Measurements from ENCODE around the gene UBXN7. TPM values are rescaled to one million over a fixed set of nuclear protein-coding genes. Genes with fewer than 3 reads are reported as not detected.

The UBXN7 gene
- total and polyA plus RNA-seq, 2 donors (not counting 3 experiments of a cell fraction or from before 2014, with no cell fraction given): 9.9 to 57.0 TPM

DNA sequence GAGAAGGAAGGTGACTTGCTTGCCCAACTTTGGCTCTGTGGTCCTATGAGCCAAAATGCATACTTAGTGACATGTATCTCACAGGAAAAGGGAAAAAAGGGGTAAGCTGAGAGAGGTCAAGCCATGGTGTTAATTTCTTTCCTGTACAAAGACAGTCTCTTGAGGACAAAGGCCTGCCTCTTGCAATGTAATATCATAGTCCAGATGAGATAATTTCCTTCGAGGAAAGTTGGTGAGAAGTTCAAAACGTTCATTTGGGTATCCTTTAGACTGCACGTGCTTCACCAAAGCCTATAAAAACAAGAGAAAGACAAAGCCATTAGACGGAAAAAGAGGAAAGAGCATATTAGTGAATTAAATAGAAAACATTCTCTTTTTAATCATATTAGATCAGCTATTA lies 75.7 kb downstream of the UBXN7 start:
- no peak overlapping the region for H3K27ac ChIP-seq (ENCODE audit: insufficient read depth, low read depth, low read length)
- no peak overlapping the region for H3K4me2 ChIP-seq (ENCODE audit: insufficient read depth, low read length)
- ChIA-PET CTCF (interaction anchor here (0.6 to 1.6 kb wide), 2 partner anchors 103 to 447 kb away, joined by 3 read pairs; no protein-coding TSS in a partner anchor), POLR2A (no interaction called here)
- peaks cover 8 to 9% of the 10 kb centered on the region in 2 experiments for H3K36me3 ChIP-seq (ENCODE audit: control insufficient read depth in 2 of 2, extremely low read depth in 1 of 2, insufficient read depth in 2 of 2, low read length in 2 of 2)
- no peak overlapping the region for H2AFZ ChIP-seq (ENCODE audit: low read depth, low read length)
- DNase-seq (ENCODE audit: low read depth, low spot score) (peak; percentile 76), FAIRE-seq (peak; percentile 43)
- intact Hi-C loops (cut with micrococcal nuclease) (no loop called here), dilution Hi-C loops (cut with MboI; ENCODE audit: extremely low pct_ligation_motif_present, low sequenced_read_pairs) (no loop called here)
- no TSS peak for BruUV-seq (replicated peaks)
- no peaks in the 10 kb centered on the region for H3K4me1 ChIP-seq (ENCODE audit: control insufficient read depth, extremely low read depth, insufficient read depth, low read length)
- H3K9me3 ChIP-seq (replicated peaks; ENCODE audit: control insufficient read depth, insufficient read depth, low read length): no peaks in the 10 kb centered on the region
- H3K27me3 ChIP-seq (ENCODE audit: control insufficient read depth in 2 of 2, insufficient read depth in 2 of 2, low read length in 2 of 2): no peaks in the 10 kb centered on the region
- H3K4me3 ChIP-seq (replicated peaks in 1 of 3; ENCODE audit: insufficient read depth in 1 of 3, low read depth in 1 of 3, low read length in 3 of 3): no peak overlapping the region
- no peak for TF ChIP-seq POLR2A (IDR thresholded peaks at IDR 0.05; ENCODE audit: low read depth, low read length)
- TF ChIP-seq, protein P1, sequence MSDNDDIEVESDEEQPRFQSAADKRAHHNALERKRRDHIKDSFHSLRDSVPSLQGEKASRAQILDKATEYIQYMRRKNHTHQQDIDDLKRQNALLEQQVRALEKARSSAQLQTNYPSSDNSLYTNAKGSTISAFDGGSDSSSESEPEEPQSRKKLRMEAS (IDR thresholded peaks at IDR 0.05; ENCODE audit: insufficient read depth, insufficient read length): no peak
- TF ChIP-seq POLR2AphosphoS5 (IDR thresholded peaks at IDR 0.05; ENCODE audit: insufficient read depth, low read depth, low read length): no peak
- no peak for TF ChIP-seq MYC (IDR thresholded peaks at IDR 0.05; ENCODE audit: low read depth, low read length)
- TF ChIP-seq GATA2 (IDR thresholded peaks at IDR 0.05; ENCODE audit: insufficient read depth, insufficient read length, low read depth, low read length): no peak
- TF ChIP-seq FOS (IDR thresholded peaks at IDR 0.05; ENCODE audit: borderline replicate concordance, insufficient read depth, low read length): no peak
- TF ChIP-seq JUN (IDR thresholded peaks at IDR 0.05; ENCODE audit: borderline replicate concordance, insufficient read depth, insufficient read length, low read depth): no peak
- no peak for TF ChIP-seq EZH2 (IDR thresholded peaks at IDR 0.05; ENCODE audit: borderline replicate concordance, low read depth, low read length, severe bottlenecking)
- H4K20me1 ChIP-seq (replicated peaks; ENCODE audit: control insufficient read depth, extremely low read depth, insufficient read depth, low read length): no peaks in the 10 kb centered on the region
- H3K9ac ChIP-seq (replicated peaks; ENCODE audit: extremely low read depth, insufficient read depth, low read length): no peak overlapping the region
- H3K79me2 ChIP-seq (ENCODE audit: control insufficient read depth, insufficient read depth, low read length): no peaks in the 10 kb centered on the region
- no peaks in the 10 kb centered on the region for H3K9me1 ChIP-seq (replicated peaks; ENCODE audit: control insufficient read depth, extremely low read depth, insufficient read depth, low read length)

- H3K4me1 ChIP-seq (ENCODE audit: control insufficient read depth, extremely low read depth, insufficient read depth, low read length): no peaks in the 10 kb centered on the region
- peaks cover 8% of the 10 kb centered on the region in 2 experiments for H3K36me3 ChIP-seq (ENCODE audit: control insufficient read depth in 2 of 2, extremely low read depth in 1 of 2, insufficient read depth in 2 of 2, low read length in 2 of 2)
- CTCF ChIA-PET: no interaction called here
Measured at GRCh38 chr3:196355668-196356067, 76.6 kb downstream of the UBXN7 start.

More at GRCh38 chr3:196355668-196356067, 76.6 kb downstream of the UBXN7 start:
- no peak overlapping the region for H3K9ac ChIP-seq (replicated peaks; ENCODE audit: extremely low read depth, insufficient read depth, low read length)
- H4K20me1 ChIP-seq (replicated peaks; ENCODE audit: control insufficient read depth, extremely low read depth, insufficient read depth, low read length): no peaks in the 10 kb centered on the region
- no peak overlapping the region for H3K4me2 ChIP-seq (ENCODE audit: insufficient read depth, low read length)
- H3K27me3 ChIP-seq (ENCODE audit: control insufficient read depth in 2 of 2, insufficient read depth in 2 of 2, low read length in 2 of 2): no peaks in the 10 kb centered on the region
- H3K79me2 ChIP-seq (ENCODE audit: control insufficient read depth, insufficient read depth, low read length): no peaks in the 10 kb centered on the region
- H3K27ac ChIP-seq (ENCODE audit: insufficient read depth, low read depth, low read length): no peak overlapping the region
- FAIRE-seq (no peak), DNase-seq (ENCODE audit: low read depth, low spot score) (no peak)
- intact Hi-C loops (cut with micrococcal nuclease) (no loop called here), dilution Hi-C loops (cut with MboI; ENCODE audit: extremely low pct_ligation_motif_present, low sequenced_read_pairs) (no loop called here)
- H3K9me1 ChIP-seq (replicated peaks; ENCODE audit: control insufficient read depth, extremely low read depth, insufficient read depth, low read length): no peaks in the 10 kb centered on the region
- POLR2A ChIA-PET: no interaction called here
- no TSS peak for BruUV-seq (replicated peaks)
- H2AFZ ChIP-seq (ENCODE audit: low read depth, low read length): no peak overlapping the region
- TF ChIP-seq, protein P1 (IDR thresholded peaks at IDR 0.05; ENCODE audit: insufficient read depth, insufficient read length): no peak
- no peak for TF ChIP-seq EZH2 (IDR thresholded peaks at IDR 0.05; ENCODE audit: borderline replicate concordance, low read depth, low read length, severe bottlenecking)
- TF ChIP-seq GATA2 (IDR thresholded peaks at IDR 0.05; ENCODE audit: insufficient read depth, insufficient read length, low read depth, low read length): no peak
- TF ChIP-seq MYC (IDR thresholded peaks at IDR 0.05; ENCODE audit: low read depth, low read length): no peak
- TF ChIP-seq POLR2A (IDR thresholded peaks at IDR 0.05; ENCODE audit: low read depth, low read length): no peak
- TF ChIP-seq, protein P2, sequence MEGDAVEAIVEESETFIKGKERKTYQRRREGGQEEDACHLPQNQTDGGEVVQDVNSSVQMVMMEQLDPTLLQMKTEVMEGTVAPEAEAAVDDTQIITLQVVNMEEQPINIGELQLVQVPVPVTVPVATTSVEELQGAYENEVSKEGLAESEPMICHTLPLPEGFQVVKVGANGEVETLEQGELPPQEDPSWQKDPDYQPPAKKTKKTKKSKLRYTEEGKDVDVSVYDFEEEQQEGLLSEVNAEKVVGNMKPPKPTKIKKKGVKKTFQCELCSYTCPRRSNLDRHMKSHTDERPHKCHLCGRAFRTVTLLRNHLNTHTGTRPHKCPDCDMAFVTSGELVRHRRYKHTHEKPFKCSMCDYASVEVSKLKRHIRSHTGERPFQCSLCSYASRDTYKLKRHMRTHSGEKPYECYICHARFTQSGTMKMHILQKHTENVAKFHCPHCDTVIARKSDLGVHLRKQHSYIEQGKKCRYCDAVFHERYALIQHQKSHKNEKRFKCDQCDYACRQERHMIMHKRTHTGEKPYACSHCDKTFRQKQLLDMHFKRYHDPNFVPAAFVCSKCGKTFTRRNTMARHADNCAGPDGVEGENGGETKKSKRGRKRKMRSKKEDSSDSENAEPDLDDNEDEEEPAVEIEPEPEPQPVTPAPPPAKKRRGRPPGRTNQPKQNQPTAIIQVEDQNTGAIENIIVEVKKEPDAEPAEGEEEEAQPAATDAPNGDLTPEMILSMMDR (IDR thresholded peaks at IDR 0.05; ENCODE audit: extremely low read depth in 1 of 2, insufficient read depth in 1 of 2, low read depth in 1 of 2, low read length in 2 of 2): no peak
- TF ChIP-seq JUN (IDR thresholded peaks at IDR 0.05; ENCODE audit: borderline replicate concordance, insufficient read depth, insufficient read length, low read depth): no peak
- TF ChIP-seq POLR2AphosphoS5 (IDR thresholded peaks at IDR 0.05; ENCODE audit: insufficient read depth, low read depth, low read length): no peak
- no peak for TF ChIP-seq FOS (IDR thresholded peaks at IDR 0.05; ENCODE audit: borderline replicate concordance, insufficient read depth, low read length)
- H3K9me3 ChIP-seq (replicated peaks; ENCODE audit: control insufficient read depth, insufficient read depth, low read length): no peaks in the 10 kb centered on the region
- H3K4me3 ChIP-seq (replicated peaks in 1 of 3; ENCODE audit: insufficient read depth in 1 of 3, low read depth in 1 of 3, low read length in 3 of 3): no peak overlapping the region

Measured in endothelial cell of umbilical vein (primary cell).